Heart left ventricle (tissue), 13 donors: ENCODE results near the gene FNTB.

Experiments
- POLR2A ChIP-seq, 2 donors: fragments of 450-650 bp; IDR thresholded peaks; one replicate each; pipeline ENCODE4 v1.6.1; 2017; ENCODE audit warnings: antibody characterized with exemption in 2 of 2, mild to moderate bottlenecking in 2 of 2, moderate library complexity in 2 of 2
- TF ChIP-seq, protein P1 (sequence below), 12 donors: fragments of 200-600 bp; sonication (generic) in 4 of 12; IDR thresholded peaks; one replicate each; pipeline versions ENCODE4 v1.5.0 to v1.8.0; 2018 to 2022; ENCODE audit warnings: antibody characterized with exemption in 12 of 12, mild to moderate bottlenecking in 5 of 12
- donor health status: ischemic (EF 13 %, LVEDD 7.1; RV severe dilation, severe dysfunction).
- donor health status: DM: no; HTN: yes; CAD: no.
- donor health status: DM: no; HTN: no; CAD: no.
- donor health status: ischemic (EF 25% LVEDD 6.9; RV normal size, moderate dysfunction).
- donor health status: ischemic (EF 25% LVEDD 5.7; RV mildly dilated, moderate dysfunction).
- donor health status: ischemic (EF 35%, LVEDD 5.7; RV mildly dilated, moderate dysfunction).
- donor health status: nonischemic (EF 11% LVEDD 7.7; RV severe dilation, severe dysfunction).
- donor health status: DM: yes; HTN: yes; CAD: no.
- donor health status: PGD.
- donor health status: ischemic (EF 29% LVEDD 5.4; RV normal size, mild dysfunction).
- donor health status: nonischemic (EF 23%, LVEDD 6.1; RV moderate dilation, normal function).

DNA sequence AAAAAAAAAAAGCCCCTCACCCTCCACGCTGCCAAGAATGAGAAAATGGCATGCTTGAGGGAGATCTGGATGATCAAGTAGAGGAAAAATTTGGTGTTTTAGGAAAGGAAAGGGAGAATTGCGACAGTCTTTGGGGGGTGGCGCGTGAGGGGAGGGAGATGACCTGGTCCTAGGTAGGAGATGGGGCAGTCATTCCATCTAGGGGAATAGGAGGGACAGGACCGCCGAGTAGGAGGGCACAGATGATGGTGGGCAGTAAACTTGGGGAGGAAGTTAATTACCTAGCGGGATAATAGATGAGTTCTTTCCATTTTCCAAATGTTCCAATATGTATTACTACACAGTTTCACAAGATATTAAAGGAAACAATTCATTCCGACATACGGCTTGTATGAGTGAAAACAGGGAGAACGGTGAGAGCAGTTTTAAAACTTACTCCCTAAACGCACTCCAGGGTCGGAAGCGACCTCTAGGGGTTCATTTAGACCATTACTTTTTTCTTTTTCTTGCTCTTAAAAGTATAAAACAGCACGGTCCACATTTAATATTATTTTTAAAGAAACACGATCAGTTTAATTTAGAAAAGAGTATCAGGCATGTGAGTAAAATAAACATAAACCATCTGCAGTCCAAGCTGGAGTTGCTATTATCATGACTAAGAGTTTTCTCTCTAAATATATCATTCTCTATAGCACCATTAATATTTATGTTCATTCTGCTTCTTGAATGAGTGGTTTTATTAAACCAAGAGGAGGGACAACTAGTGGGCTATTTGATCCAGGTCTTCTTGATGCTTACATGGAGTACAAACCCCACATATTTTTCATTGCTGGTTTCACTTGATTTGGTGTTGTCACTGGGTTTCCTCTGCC is 3.0 kb upstream of the FNTB start:
- TF ChIP-seq POLR2A (IDR thresholded peaks at IDR 0.05) = no peak
- TF ChIP-seq, protein P1, sequence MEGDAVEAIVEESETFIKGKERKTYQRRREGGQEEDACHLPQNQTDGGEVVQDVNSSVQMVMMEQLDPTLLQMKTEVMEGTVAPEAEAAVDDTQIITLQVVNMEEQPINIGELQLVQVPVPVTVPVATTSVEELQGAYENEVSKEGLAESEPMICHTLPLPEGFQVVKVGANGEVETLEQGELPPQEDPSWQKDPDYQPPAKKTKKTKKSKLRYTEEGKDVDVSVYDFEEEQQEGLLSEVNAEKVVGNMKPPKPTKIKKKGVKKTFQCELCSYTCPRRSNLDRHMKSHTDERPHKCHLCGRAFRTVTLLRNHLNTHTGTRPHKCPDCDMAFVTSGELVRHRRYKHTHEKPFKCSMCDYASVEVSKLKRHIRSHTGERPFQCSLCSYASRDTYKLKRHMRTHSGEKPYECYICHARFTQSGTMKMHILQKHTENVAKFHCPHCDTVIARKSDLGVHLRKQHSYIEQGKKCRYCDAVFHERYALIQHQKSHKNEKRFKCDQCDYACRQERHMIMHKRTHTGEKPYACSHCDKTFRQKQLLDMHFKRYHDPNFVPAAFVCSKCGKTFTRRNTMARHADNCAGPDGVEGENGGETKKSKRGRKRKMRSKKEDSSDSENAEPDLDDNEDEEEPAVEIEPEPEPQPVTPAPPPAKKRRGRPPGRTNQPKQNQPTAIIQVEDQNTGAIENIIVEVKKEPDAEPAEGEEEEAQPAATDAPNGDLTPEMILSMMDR (IDR thresholded peaks at IDR 0.05) = peak; percentile 52 to 86 (median 66)
